H1 (cell line): ENCODE data around the gene FBXO5. TPM values are rescaled to one million over a fixed set of nuclear protein-coding genes. Genes with fewer than 3 reads are reported as not detected.

ENCODE experiments used
- CTCF ChIA-PET: fragments of 300-600 bp; sonication (Branson Sonifier 250); formaldehyde crosslinking; loops from one replicate; lab custom pipeline; 2021; ENCODE audit not compliant: partially characterized antibody; lab: Charles Lee
- POLR2A ChIA-PET: fragments of 300-600 bp; sonication (Branson Sonifier 250); formaldehyde crosslinking; loops from one replicate; lab custom pipeline; 2021; ENCODE audit warnings: inconsistent platforms; ENCODE audit not compliant: partially characterized antibody; lab: Charles Lee
- DNase-seq, 2 experiments: peaks; one replicate each; pipeline versions ENCODE4 v3.0.0 to v3.0.0-alpha.2; 2010 to 2022; ENCODE audit warnings: low spot score in 2 of 2, low read depth in 1 of 2, mixed read lengths in 1 of 2
- FAIRE-seq: peaks from 2 replicates; lab custom pipeline; 2011; peaks lifted over from hg19 to GRCh38; lab: Jason Lieb, UNC
- H2AFZ ChIP-seq: 2 replicates; pipeline ENCODE4 v1.8.1; 2012; ENCODE audit warnings: low read length, inconsistent platforms
- H2AK5ac ChIP-seq: 2 replicates; pipeline ENCODE4 v1.6.1; 2013; ENCODE audit warnings: low read depth, low read length
- H2BK120ac ChIP-seq: replicated peaks from 2 replicates; pipeline ENCODE3; 2013; ENCODE audit warnings: low read depth, low read length, inconsistent platforms
- H2BK12ac ChIP-seq: 2 replicates; pipeline ENCODE4 v1.6.1; 2013; ENCODE audit warnings: low read depth, low read length
- H2BK15ac ChIP-seq: 2 replicates; pipeline ENCODE4 v1.6.1; 2013; ENCODE audit warnings: low read length
- H2BK20ac ChIP-seq: 2 replicates; pipeline ENCODE4 v1.6.1; 2013; ENCODE audit warnings: low read length
- H2BK5ac ChIP-seq: 2 replicates; pipeline ENCODE4 v1.6.1; 2013; ENCODE audit warnings: low read depth, low read length
- H3K14ac ChIP-seq: 2 replicates; pipeline ENCODE4 v1.6.1; 2013; ENCODE audit warnings: inconsistent platforms; ENCODE audit not compliant: insufficient read length
- H3K18ac ChIP-seq: 2 replicates; pipeline ENCODE4 v1.6.1; 2013; ENCODE audit warnings: low read length; ENCODE audit errors: extremely low read depth
- H3K23ac ChIP-seq: 2 replicates; pipeline ENCODE4 v1.6.1; 2013; ENCODE audit warnings: inconsistent platforms; ENCODE audit not compliant: insufficient read length
- H3K23me2 ChIP-seq: 2 replicates; pipeline ENCODE4 v1.6.1; 2013; ENCODE audit warnings: low read depth, low read length
- H3K27ac ChIP-seq: 2 replicates; pipeline ENCODE4 v1.6.1; 2011; ENCODE audit warnings: low read depth, low read length, inconsistent platforms
- H3K27me3 ChIP-seq, 4 experiments: replicated peaks in 1 of 4; 1 replicate in 1 of 4; 2 replicates in 3 of 4; pipeline versions ENCODE4 v1.6.1 to v1.8.1; 2011 to 2013; ENCODE audit warnings: low read length in 3 of 4, mild to moderate bottlenecking in 3 of 4, inconsistent platforms in 2 of 4, mixed read lengths in 2 of 4, moderate library complexity in 1 of 4; ENCODE audit not compliant: control insufficient read depth in 3 of 4, insufficient read depth in 3 of 4; ENCODE audit errors: extremely low read depth in 1 of 4
- H3K36me3 ChIP-seq, 4 experiments: 2 replicates each; pipeline versions ENCODE4 v1.6.1 to v1.8.1; 2011 to 2013; ENCODE audit warnings: mild to moderate bottlenecking in 4 of 4, low read length in 3 of 4, moderate library complexity in 2 of 4, control low read depth in 1 of 4, inconsistent platforms in 1 of 4; ENCODE audit not compliant: insufficient read depth in 4 of 4, control insufficient read depth in 2 of 4
- H3K4ac ChIP-seq: replicated peaks from 2 replicates; pipeline ENCODE3; 2013; ENCODE audit warnings: low read length, low read depth, mixed read lengths, inconsistent platforms; ENCODE audit not compliant: insufficient read length
- H3K4me1 ChIP-seq, 4 experiments: replicated peaks in 1 of 4; 1 replicate in 1 of 4; 2 replicates in 3 of 4; pipeline versions ENCODE4 v1.6.1 to v1.8.1; 2011 to 2013; ENCODE audit warnings: low read length in 3 of 4, inconsistent platforms in 2 of 4, mixed read lengths in 1 of 4; ENCODE audit not compliant: insufficient read depth in 4 of 4, control insufficient read depth in 3 of 4
- H3K4me2 ChIP-seq, 2 experiments: 2 replicates each; pipeline versions ENCODE4 v1.6.1 to v1.8.1; 2011 to 2013; ENCODE audit warnings: low read depth in 2 of 2, low read length in 2 of 2, control low read depth in 1 of 2, inconsistent platforms in 1 of 2, mild to moderate bottlenecking in 1 of 2; ENCODE audit not compliant: insufficient read depth in 1 of 2
- H3K4me3 ChIP-seq, 4 experiments: fragments of 200-600, 300-600 bp in 1 of 4; sonication (generic), shearing (Covaris generic), sonication (Bioruptor Twin) in 1 of 4; 2 replicates each; pipeline versions ENCODE4 v1.5.1 to v1.8.1; 2011 to 2016; ENCODE audit warnings: low read length in 4 of 4, low read depth in 3 of 4, control low read depth in 2 of 4, inconsistent platforms in 2 of 4, mild to moderate bottlenecking in 2 of 4, mixed read lengths in 1 of 4, moderate library complexity in 1 of 4; ENCODE audit not compliant: insufficient read depth in 2 of 4; ENCODE audit errors: extremely low read depth in 1 of 4
- H3K56ac ChIP-seq: replicated peaks from 2 replicates; pipeline ENCODE3; 2013; ENCODE audit warnings: low read depth, mild to moderate bottlenecking, mixed read lengths, low read length, inconsistent platforms; ENCODE audit not compliant: insufficient read length
- H3K79me1 ChIP-seq: 2 replicates; pipeline ENCODE4 v1.6.1; 2013; ENCODE audit warnings: low read depth, low read length, control low read depth
- H3K79me2 ChIP-seq, 2 experiments: 2 replicates each; pipeline versions ENCODE4 v1.6.1 to v1.8.1; 2012 to 2013; ENCODE audit warnings: low read length in 2 of 2, mild to moderate bottlenecking in 2 of 2, inconsistent platforms in 1 of 2; ENCODE audit not compliant: insufficient read depth in 2 of 2, control insufficient read depth in 1 of 2
- H3K9ac ChIP-seq, 4 experiments: replicated peaks in 1 of 4; 1 replicate in 1 of 4; 2 replicates in 3 of 4; pipeline versions ENCODE4 v1.6.1 to v1.8.1; 2011 to 2013; ENCODE audit warnings: low read depth in 3 of 4, low read length in 3 of 4, control low read depth in 2 of 4, mild to moderate bottlenecking in 2 of 4, moderate library complexity in 2 of 4, inconsistent platforms in 1 of 4; ENCODE audit errors: extremely low read depth in 1 of 4
- H3K9me3 ChIP-seq, 2 experiments: 2 replicates each; pipeline versions ENCODE4 v1.6.1 to v1.8.1; 2012 to 2013; ENCODE audit warnings: mild to moderate bottlenecking in 2 of 2, moderate library complexity in 2 of 2, control low read depth in 1 of 2, inconsistent platforms in 1 of 2, low read depth in 1 of 2, low read length in 1 of 2, mixed read lengths in 1 of 2; ENCODE audit not compliant: insufficient read depth in 2 of 2
- H4K20me1 ChIP-seq, 2 experiments: replicated peaks in 1 of 2; 2 replicates each; pipeline versions ENCODE3 to v1.8.1; 2011 to 2013; ENCODE audit warnings: inconsistent platforms in 2 of 2, low read length in 2 of 2, mild to moderate bottlenecking in 1 of 2; ENCODE audit not compliant: insufficient read depth in 2 of 2, control insufficient read depth in 1 of 2
- H4K5ac ChIP-seq: 2 replicates; pipeline ENCODE4 v1.6.1; 2013; ENCODE audit warnings: low read length, low read depth, mixed read lengths, inconsistent platforms; ENCODE audit not compliant: insufficient read length
- H4K8ac ChIP-seq: 2 replicates; pipeline ENCODE4 v1.8.0; 2013; ENCODE audit warnings: mild to moderate bottlenecking, moderate library complexity, low read length, inconsistent platforms; ENCODE audit not compliant: insufficient read depth; ENCODE audit errors: extremely low read depth
- H4K91ac ChIP-seq: replicated peaks from 2 replicates; pipeline ENCODE3; 2013; ENCODE audit warnings: low read length, mixed read lengths, inconsistent platforms; ENCODE audit not compliant: insufficient read length
- BACH1 ChIP-seq: IDR thresholded peaks from 2 replicates; pipeline ENCODE4 v1.6.1; 2012; ENCODE audit warnings: low read length, improper control_type of control experiment
- CBX5 ChIP-seq: fragments of 300-800, 300-1000 bp; sonication (generic); IDR thresholded peaks from 2 replicates; pipeline ENCODE4 v1.7.1; 2016; ENCODE audit warnings: antibody characterized with exemption, low read length, low read depth
- CBX8 ChIP-seq: fragments of 300-800, 300-1000 bp; sonication (generic); IDR thresholded peaks from 2 replicates; pipeline ENCODE4 v1.7.1; 2016; ENCODE audit warnings: low read depth, low read length, borderline replicate concordance
- CHD2 ChIP-seq: IDR thresholded peaks from 2 replicates; pipeline ENCODE4 v1.6.1; 2012; ENCODE audit warnings: low read length, improper control_type of control experiment
- EP300 ChIP-seq, 2 experiments: IDR thresholded peaks; 1 replicate in 1 of 2; 2 replicates in 1 of 2; pipeline ENCODE4 v1.6.1; 2011 to 2012; ENCODE audit warnings: low read depth in 2 of 2, low read length in 2 of 2, mild to moderate bottlenecking in 2 of 2, borderline replicate concordance in 1 of 2, inconsistent platforms in 1 of 2, moderate library complexity in 1 of 2
- GTF2F1 ChIP-seq: IDR thresholded peaks from 2 replicates; pipeline ENCODE4 v1.6.1; 2012; ENCODE audit warnings: low read depth, low read length, improper control_type of control experiment, borderline replicate concordance
- HDAC6 ChIP-seq: IDR thresholded peaks from one replicate; pipeline ENCODE4 v1.7.1; 2012; ENCODE audit warnings: low read depth, mild to moderate bottlenecking, inconsistent platforms, low read length, moderate library complexity
- KDM5A ChIP-seq: fragments of 200-600 bp; IDR thresholded peaks from 2 replicates; pipeline ENCODE4 v1.7.1; 2012; ENCODE audit warnings: mild to moderate bottlenecking, low read length, inconsistent platforms, mixed read lengths
- MAFK ChIP-seq: IDR thresholded peaks from 2 replicates; pipeline ENCODE4 v1.6.1; 2012; ENCODE audit warnings: low read depth, mild to moderate bottlenecking, improper control_type of control experiment, low read length
- SIN3A ChIP-seq, 2 experiments: IDR thresholded peaks in 1 of 2; conservative IDR thresholded peaks in 1 of 2; 2 replicates each; pipeline ENCODE4 v1.6.1; 2011 to 2012; ENCODE audit warnings: low read length in 2 of 2, improper control_type of control experiment in 1 of 2, low read depth in 1 of 2, mild to moderate bottlenecking in 1 of 2
- SIRT6 ChIP-seq: IDR thresholded peaks from one replicate; pipeline ENCODE4 v1.7.1; 2012; ENCODE audit warnings: low read length, inconsistent platforms
- TAF1 ChIP-seq: IDR thresholded peaks from 2 replicates; pipeline ENCODE4 v1.6.1; 2011; ENCODE audit warnings: mild to moderate bottlenecking, low read depth, low read length
- USF2 ChIP-seq: IDR thresholded peaks from 2 replicates; pipeline ENCODE4 v1.6.1; 2011; ENCODE audit warnings: low read length, improper control_type of control experiment
- YY1 ChIP-seq: IDR thresholded peaks from 2 replicates; pipeline ENCODE4 v1.6.1; 2011; ENCODE audit warnings: low read depth, mild to moderate bottlenecking, low read length
- WGBS, 2 experiments: shearing (Covaris generic) in 1 of 2; methylation state at CpG; one replicate each; pipeline versions ENCODE4 v1.1.6 to v1.1.7; 2013 to 2015; ENCODE audit warnings: low lambda C conversion rate in 2 of 2, mixed read lengths in 2 of 2, inconsistent platforms in 1 of 2, low coverage in 1 of 2, missing lambda C conversion rate in 1 of 2; ENCODE audit not compliant: insufficient replicate concordance in 2 of 2, insufficient coverage in 1 of 2, insufficient read length in 1 of 2; ENCODE audit errors: extremely low coverage in 1 of 2, missing lambda C conversion rate in 1 of 2; 5-methylcytosine and 5-hydroxymethylcytosine counted together
- polyA plus RNA-seq, 7 experiments: library from polyadenylated mRNA; depleted of rRNA in 3 of 7; stranded (reverse) in 5 of 7; unstranded in 2 of 7; fragments of >200 nt in 5 of 7; fragments of 200-250 nt in 2 of 7; gene quantifications; 1 replicate in 5 of 7; 2 replicates in 1 of 7; 4 replicates in 1 of 7; pipeline versions ENCODE4 v1.2.1 to v1.2.3, GENCODE V29; 2011 to 2013; ENCODE audit warnings: missing spikeins in 2 of 7, mixed read lengths in 2 of 7
- total RNA-seq: library from RNA; stranded (reverse); fragmentation: NEBNext Ultra II Directional; extraction: Animal tissue kit (Norgen Biotek cat#: 25700); gene quantifications from 2 replicates; pipeline ENCODE4 v1.2.1, GENCODE V29; 2021

The FBXO5 gene
- total and polyA plus RNA-seq, 2 of the 8 experiments (the other 6 are each of a cell fraction or from before 2014, with no cell fraction given): 13.7 to 55.1 TPM

- H3K27me3 ChIP-seq: no peaks in the 10 kb centered on the region
- no peak overlapping the region for H3K27ac ChIP-seq
- H3K18ac ChIP-seq: no peak overlapping the region
- H3K9ac ChIP-seq: no peak overlapping the region
- no peak overlapping the region for H2BK20ac ChIP-seq
- no peak overlapping the region for H3K4ac ChIP-seq
- FAIRE-seq (no peak), DNase-seq (no peak)
- no peaks in the 10 kb centered on the region; a peak in 1 of 7 replicates for H3K4me1 ChIP-seq
- no peak overlapping the region for H2AFZ ChIP-seq
- no peak overlapping the region for H2AK5ac ChIP-seq
- H3K14ac ChIP-seq: no peak overlapping the region
- H3K4me2 ChIP-seq: no peak overlapping the region
- H4K8ac ChIP-seq: no peak overlapping the region
- no peak overlapping the region for H4K5ac ChIP-seq
- H3K4me3 ChIP-seq: no peak overlapping the region
- no peak overlapping the region for H2BK12ac ChIP-seq
- H3K9me3 ChIP-seq: no peaks in the 10 kb centered on the region
- no peak overlapping the region for H3K23ac ChIP-seq
- H2BK5ac ChIP-seq: no peak overlapping the region
- CTCF ChIA-PET: interaction anchor here (0.6 to 4.7 kb wide), 5 partner anchors 31 to 873 kb away, joined by 3 to 14 read pairs (median 5); no protein-coding TSS in a partner anchor
- H3K56ac ChIP-seq: no peak overlapping the region
- POLR2A ChIA-PET: no interaction called here
- H3K23me2 ChIP-seq: no peaks in the 10 kb centered on the region
- no peaks in the 10 kb centered on the region for H3K79me1 ChIP-seq
- no peak overlapping the region for H2BK15ac ChIP-seq
- no peaks in the 10 kb centered on the region for H3K36me3 ChIP-seq
- 89% methylated on average over 2 of the region's 2 CpGs; no CpG with 5 or more reads in 1 of the 2 experiments for WGBS, 2 experiments
- no peak overlapping the region for H2BK120ac ChIP-seq
- H3K79me2 ChIP-seq: no peaks in the 10 kb centered on the region
- H4K91ac ChIP-seq: no peak overlapping the region
- H4K20me1 ChIP-seq: no peaks in the 10 kb centered on the region
- TF ChIP-seq YY1 (no peak), USF2 (no peak), CBX8 (no peak), CHD2 (no peak), BACH1 (no peak), SIRT6 (no peak), GTF2F1 (no peak), HDAC6 (no peak), EP300 (IDR thresholded peaks at IDR 0.05; ENCODE audit: borderline replicate concordance in 1 of 2, low read depth in 2 of 2, low read length in 2 of 2) (no peak), TAF1 (no peak), SIN3A (conservative IDR thresholded peaks at IDR 0.05 in 1 of 2, IDR thresholded peaks at IDR 0.05 in 1 of 2; ENCODE audit: low read depth in 1 of 2, low read length in 2 of 2) (no peak), MAFK (no peak), CBX5 (no peak), KDM5A (no peak)
These were observed 60.1 kb downstream of the FBXO5 start for GRCh38 chr6:152922706-152923105.
